ENCODE results near the gene STX16.
A peak's percentile ranks its signal among the peaks of the same experiment; 100 is the strongest.

The STX16 gene

GRCh38 chr20:58677808-58678207 lies 26.7 kb downstream of the STX16 start:
- no peak for DNase-seq (ENCODE audit: low spot score)
- ChIA-PET CTCF (no interaction called here), POLR2A (ENCODE audit: low non-redundant PET) (interaction anchor here (0.7 kb wide), 1 partner anchor 18 kb away, joined by 3 read pairs; no protein-coding TSS in a partner anchor)
- no peak overlapping the region for H3K27ac ChIP-seq
- no peak for TF ChIP-seq CTCF (conservative IDR thresholded peaks at IDR 0.05; ENCODE audit: low read depth)

- no peak for TF ChIP-seq CTCF (conservative IDR thresholded peaks at IDR 0.05; ENCODE audit: low read depth)
- no peak overlapping the region for H3K27ac ChIP-seq
- ChIA-PET CTCF (interaction anchor here (0.5 to 0.6 kb wide), 2 partner anchors 10 to 15 kb away, joined by 3 read pairs; no protein-coding TSS in a partner anchor), POLR2A (ENCODE audit: low non-redundant PET) (interaction anchor here (0.6 kb wide), 1 partner anchor 116 kb away, joined by 5 read pairs; no protein-coding TSS in a partner anchor)
- no peak for DNase-seq (ENCODE audit: low spot score)
Measured at GRCh38 chr20:58678806-58679205, 27.7 kb downstream of the STX16 start.

- H3K27ac ChIP-seq: no peak overlapping the region
- TF ChIP-seq CTCF (conservative IDR thresholded peaks at IDR 0.05; ENCODE audit: low read depth): no peak
- POLR2A ChIA-PET (ENCODE audit: low non-redundant PET): no interaction called here
- peak; percentile 39 for DNase-seq (ENCODE audit: low spot score)
- CTCF ChIA-PET: interaction anchor here (0.6 kb wide), 2 partner anchors 97 to 171 kb away, joined by 3 to 4 read pairs; no protein-coding TSS in a partner anchor
Measured at GRCh38 chr20:58682656-58683531, 31.8 kb downstream of the STX16 start.

GRCh38 chr20:58684291-58684690 lies 33.2 kb downstream of the STX16 start:
- POLR2A ChIA-PET (ENCODE audit: low non-redundant PET): no interaction called here
- no peak for DNase-seq (ENCODE audit: low spot score)
- TF ChIP-seq CTCF (conservative IDR thresholded peaks at IDR 0.05; ENCODE audit: low read depth): no peak
- no peak overlapping the region for H3K27ac ChIP-seq
- CTCF ChIA-PET: no interaction called here

GRCh38 chr20:58685988-58686387 lies 34.9 kb downstream of the STX16 start:
- DNase-seq (ENCODE audit: low spot score): no peak
- H3K27ac ChIP-seq: no peak overlapping the region
- TF ChIP-seq CTCF (conservative IDR thresholded peaks at IDR 0.05; ENCODE audit: low read depth): no peak
- CTCF ChIA-PET: no interaction called here
- POLR2A ChIA-PET (ENCODE audit: low non-redundant PET): no interaction called here

- no peak overlapping the region for H3K27ac ChIP-seq
- no peak for TF ChIP-seq CTCF (conservative IDR thresholded peaks at IDR 0.05; ENCODE audit: low read depth)
- ChIA-PET CTCF (interaction anchor here (0.6 kb wide), 1 partner anchor 458 kb away, joined by 3 read pairs; no protein-coding TSS in a partner anchor), POLR2A (ENCODE audit: low non-redundant PET) (no interaction called here)
- no peak for DNase-seq (ENCODE audit: low spot score)
Measured at GRCh38 chr20:58688414-58688813, 37.3 kb downstream of the STX16 start.
